Measurements from ENCODE around the gene RPL38.

DNA sequence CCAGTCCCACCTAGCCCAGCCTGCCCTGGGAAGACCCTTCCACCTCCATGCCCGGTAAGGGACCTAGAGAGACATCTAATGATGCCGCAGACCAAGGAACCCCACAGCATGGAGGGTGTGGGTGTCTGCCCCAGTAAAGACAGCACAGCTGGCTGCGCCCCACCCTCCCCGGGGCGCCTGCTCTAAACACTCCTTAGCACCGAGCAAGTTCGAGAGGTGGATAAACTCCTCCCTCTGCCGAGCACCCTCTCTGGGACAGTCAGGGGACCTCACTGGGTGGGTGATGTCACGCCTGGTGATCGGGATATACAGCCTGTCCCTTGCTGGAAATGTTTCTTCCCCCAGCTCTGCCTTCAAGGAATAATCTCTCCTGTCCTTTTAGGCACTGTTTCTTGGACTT lies 53.8 kb downstream of the RPL38 start:
- no peak for TF ChIP-seq EP300 (IDR thresholded peaks at IDR 0.05; ENCODE audit: borderline replicate concordance in 1 of 2, low read depth in 1 of 2, low read length in 1 of 2)
- no peak for TF ChIP-seq POLR2AphosphoS5 (IDR thresholded peaks at IDR 0.05; ENCODE audit: low read depth, low read length)
- TF ChIP-seq, protein P1, sequence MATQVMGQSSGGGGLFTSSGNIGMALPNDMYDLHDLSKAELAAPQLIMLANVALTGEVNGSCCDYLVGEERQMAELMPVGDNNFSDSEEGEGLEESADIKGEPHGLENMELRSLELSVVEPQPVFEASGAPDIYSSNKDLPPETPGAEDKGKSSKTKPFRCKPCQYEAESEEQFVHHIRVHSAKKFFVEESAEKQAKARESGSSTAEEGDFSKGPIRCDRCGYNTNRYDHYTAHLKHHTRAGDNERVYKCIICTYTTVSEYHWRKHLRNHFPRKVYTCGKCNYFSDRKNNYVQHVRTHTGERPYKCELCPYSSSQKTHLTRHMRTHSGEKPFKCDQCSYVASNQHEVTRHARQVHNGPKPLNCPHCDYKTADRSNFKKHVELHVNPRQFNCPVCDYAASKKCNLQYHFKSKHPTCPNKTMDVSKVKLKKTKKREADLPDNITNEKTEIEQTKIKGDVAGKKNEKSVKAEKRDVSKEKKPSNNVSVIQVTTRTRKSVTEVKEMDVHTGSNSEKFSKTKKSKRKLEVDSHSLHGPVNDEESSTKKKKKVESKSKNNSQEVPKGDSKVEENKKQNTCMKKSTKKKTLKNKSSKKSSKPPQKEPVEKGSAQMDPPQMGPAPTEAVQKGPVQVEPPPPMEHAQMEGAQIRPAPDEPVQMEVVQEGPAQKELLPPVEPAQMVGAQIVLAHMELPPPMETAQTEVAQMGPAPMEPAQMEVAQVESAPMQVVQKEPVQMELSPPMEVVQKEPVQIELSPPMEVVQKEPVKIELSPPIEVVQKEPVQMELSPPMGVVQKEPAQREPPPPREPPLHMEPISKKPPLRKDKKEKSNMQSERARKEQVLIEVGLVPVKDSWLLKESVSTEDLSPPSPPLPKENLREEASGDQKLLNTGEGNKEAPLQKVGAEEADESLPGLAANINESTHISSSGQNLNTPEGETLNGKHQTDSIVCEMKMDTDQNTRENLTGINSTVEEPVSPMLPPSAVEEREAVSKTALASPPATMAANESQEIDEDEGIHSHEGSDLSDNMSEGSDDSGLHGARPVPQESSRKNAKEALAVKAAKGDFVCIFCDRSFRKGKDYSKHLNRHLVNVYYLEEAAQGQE (IDR thresholded peaks at IDR 0.05; ENCODE audit: low read depth, low read length) = no peak
- TF ChIP-seq GATA2 (CRISPR knock-in tag; IDR thresholded peaks at IDR 0.05) = no peak
- TF ChIP-seq CTCF (IDR thresholded peaks at IDR 0.05) = no peak
- no peak for TF ChIP-seq YY1 (IDR thresholded peaks at IDR 0.05; ENCODE audit: low read depth)
- TF ChIP-seq, protein P2, sequence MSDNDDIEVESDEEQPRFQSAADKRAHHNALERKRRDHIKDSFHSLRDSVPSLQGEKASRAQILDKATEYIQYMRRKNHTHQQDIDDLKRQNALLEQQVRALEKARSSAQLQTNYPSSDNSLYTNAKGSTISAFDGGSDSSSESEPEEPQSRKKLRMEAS (IDR thresholded peaks at IDR 0.05; ENCODE audit: low read depth) = no peak
- TF ChIP-seq SMC3 (IDR thresholded peaks at IDR 0.05; ENCODE audit: low read depth, low read length) = no peak
- TF ChIP-seq EZH2phosphoT487 (IDR thresholded peaks at IDR 0.05; ENCODE audit: borderline replicate concordance, low read depth) = no peak
- TF ChIP-seq GABPA (IDR thresholded peaks at IDR 0.05; ENCODE audit: low read depth) = no peak
- no peak for TF ChIP-seq FOXJ3 (CRISPR knock-in tag; IDR thresholded peaks at IDR 0.05)
- TF ChIP-seq RXRA (IDR thresholded peaks at IDR 0.05; ENCODE audit: borderline replicate concordance, low read depth) = no peak
- no peak for TF ChIP-seq ELF1 (IDR thresholded peaks at IDR 0.05)

Data from SK-N-SH (cell line).